Neuron (in vitro differentiated cells): ENCODE data around the gene SLC2A13.
"Not testable (repeated sequence)": the region's sequence is repeated elsewhere in the genome, so short reads cannot be mapped to it uniquely, and the experiment has no call there.

Experiments used
- H2AFZ ChIP-seq: one replicate; pipeline ENCODE4 v1.6.1; 2013; ENCODE audit warnings: low read depth, mild to moderate bottlenecking, inconsistent platforms, low read length, moderate library complexity
- H3K27me3 ChIP-seq: one replicate; pipeline ENCODE4 v1.6.1; 2013; ENCODE audit warnings: low read length; ENCODE audit not compliant: insufficient read depth
- H3K36me3 ChIP-seq: one replicate; pipeline ENCODE4 v1.6.1; 2013; ENCODE audit warnings: low read length; ENCODE audit not compliant: insufficient read depth
- H3K4me1 ChIP-seq: one replicate; pipeline ENCODE4 v1.6.1; 2013; ENCODE audit warnings: low read length; ENCODE audit not compliant: insufficient read depth
- H3K4me3 ChIP-seq: 2 replicates; pipeline ENCODE4 v1.5.1; 2013; ENCODE audit warnings: mild to moderate bottlenecking, low read length, moderate library complexity
- H3K9me3 ChIP-seq: one replicate; pipeline ENCODE4 v1.6.1; 2013; ENCODE audit warnings: low read length

The SLC2A13 gene

GRCh38 chr12:39958377-39958776 is 147.5 kb downstream of the SLC2A13 start:
- no peaks in the 10 kb centered on the region for H3K36me3 ChIP-seq
- no peaks in the 10 kb centered on the region for H3K9me3 ChIP-seq
- H3K4me3 ChIP-seq, result no peak overlapping the region
- no peak overlapping the region for H2AFZ ChIP-seq
- H3K4me1 ChIP-seq, result no peaks in the 10 kb centered on the region
- H3K27me3 ChIP-seq, result no peaks in the 10 kb centered on the region

- H2AFZ ChIP-seq, result no peak overlapping the region
- no peaks in the 10 kb centered on the region for H3K9me3 ChIP-seq
- H3K4me1 ChIP-seq, result no peaks in the 10 kb centered on the region
- H3K4me3 ChIP-seq, result no peak overlapping the region
- no peaks in the 10 kb centered on the region for H3K36me3 ChIP-seq
- no peaks in the 10 kb centered on the region for H3K27me3 ChIP-seq
Measured at GRCh38 chr12:39956725-39957124, 149.2 kb downstream of the SLC2A13 start.

GRCh38 chr12:39946361-39947280 is 159.3 kb downstream of the SLC2A13 start:
- Histone ChIP-seq H3K4me1 (no peaks in the 10 kb centered on the region), H3K9me3 (no peaks in the 10 kb centered on the region), H3K36me3 (no peaks in the 10 kb centered on the region), H2AFZ (no peak overlapping the region), H3K27me3 (no peaks in the 10 kb centered on the region), H3K4me3 (no peak overlapping the region)

- Histone ChIP-seq H3K27me3 (no peaks in the 10 kb centered on the region), H3K9me3 (no peaks in the 10 kb centered on the region), H3K36me3 (no peaks in the 10 kb centered on the region), H3K4me1 (no peaks in the 10 kb centered on the region), H3K4me3 (no peak overlapping the region), H2AFZ (no peak overlapping the region)
Measured at GRCh38 chr12:39937119-39937518, 168.8 kb downstream of the SLC2A13 start.

- Histone ChIP-seq H3K4me1 (no peaks in the 10 kb centered on the region), H2AFZ (no peak overlapping the region), H3K27me3 (no peaks in the 10 kb centered on the region)
Measured at GRCh38 chr12:39935839-39936238, 170.0 kb downstream of the SLC2A13 start.

GRCh38 chr12:39935275-39935674 is 170.6 kb downstream of the SLC2A13 start:
- Histone ChIP-seq H3K36me3 (no peaks in the 10 kb centered on the region), H3K9me3 (no peaks in the 10 kb centered on the region), H2AFZ (no peak overlapping the region), H3K4me1 (no peaks in the 10 kb centered on the region), H3K4me3 (no peak overlapping the region), H3K27me3 (no peaks in the 10 kb centered on the region)

More at GRCh38 chr12:39935839-39936238, 170.0 kb downstream of the SLC2A13 start:
- no peaks in the 10 kb centered on the region for H3K9me3 ChIP-seq
- H3K36me3 ChIP-seq, result no peaks in the 10 kb centered on the region
- H3K4me3 ChIP-seq, result no peak overlapping the region

- H3K27me3 ChIP-seq, result no peaks in the 10 kb centered on the region
- H3K36me3 ChIP-seq, result no peaks in the 10 kb centered on the region
- no peak overlapping the region for H2AFZ ChIP-seq
- no peaks in the 10 kb centered on the region for H3K4me1 ChIP-seq
- no peak overlapping the region for H3K4me3 ChIP-seq
- no peaks in the 10 kb centered on the region for H3K9me3 ChIP-seq
Measured at GRCh38 chr12:39931857-39932256, 174.0 kb downstream of the SLC2A13 start.

GRCh38 chr12:39931231-39931630 is 174.7 kb downstream of the SLC2A13 start:
- Histone ChIP-seq H3K36me3 (no peaks in the 10 kb centered on the region), H3K4me1 (no peaks in the 10 kb centered on the region), H3K27me3 (no peaks in the 10 kb centered on the region), H3K4me3 (no peak overlapping the region), H3K9me3 (no peaks in the 10 kb centered on the region), H2AFZ (no peak overlapping the region)

- Histone ChIP-seq H3K27me3 (no peaks in the 10 kb centered on the region), H2AFZ (no peak overlapping the region), H3K9me3 (no peaks in the 10 kb centered on the region), H3K36me3 (no peaks in the 10 kb centered on the region), H3K4me3 (no peak overlapping the region), H3K4me1 (no peaks in the 10 kb centered on the region)
Measured at GRCh38 chr12:39930101-39930500, 175.8 kb downstream of the SLC2A13 start.

- H3K9me3 ChIP-seq, result no peaks in the 10 kb centered on the region
- no peak overlapping the region for H3K4me3 ChIP-seq
- H3K36me3 ChIP-seq, result no peaks in the 10 kb centered on the region
- H3K27me3 ChIP-seq, result no peaks in the 10 kb centered on the region
- no peaks in the 10 kb centered on the region for H3K4me1 ChIP-seq
- no peak overlapping the region for H2AFZ ChIP-seq
Measured at GRCh38 chr12:39928181-39928899, 177.5 kb downstream of the SLC2A13 start.

GRCh38 chr12:39923364-39923763 is 182.5 kb downstream of the SLC2A13 start:
- Histone ChIP-seq H3K9me3 (no peaks in the 10 kb centered on the region), H3K36me3 (no peaks in the 10 kb centered on the region), H2AFZ (no peak overlapping the region), H3K4me1 (no peaks in the 10 kb centered on the region), H3K27me3 (no peaks in the 10 kb centered on the region), H3K4me3 (no peak overlapping the region)

GRCh38 chr12:39922598-39922997 is 183.3 kb downstream of the SLC2A13 start:
- H3K4me1 ChIP-seq, H3K9me3 ChIP-seq, H3K36me3 ChIP-seq, H3K27me3 ChIP-seq, H2AFZ ChIP-seq, H3K4me3 ChIP-seq: not testable (repeated sequence)

- H3K36me3 ChIP-seq, result no peaks in the 10 kb centered on the region
- no peak overlapping the region for H2AFZ ChIP-seq
- H3K4me1 ChIP-seq, result no peaks in the 10 kb centered on the region
- H3K4me3 ChIP-seq, result no peak overlapping the region
- no peaks in the 10 kb centered on the region for H3K27me3 ChIP-seq
- no peaks in the 10 kb centered on the region for H3K9me3 ChIP-seq
Measured at GRCh38 chr12:39920647-39921046, 185.2 kb downstream of the SLC2A13 start.
